Stimulated activated naive CD4-positive, alpha-beta T cell treated with Interleukin-2 at 50 U/mL for 16 hours (primary cell): ENCODE measurements around the gene ALOX15B.

Experiments used
- DNase-seq: peaks from one replicate; lab custom pipeline; 2025; lab: John Stamatoyannopoulos, UW

ALOX15B gene

DNA sequence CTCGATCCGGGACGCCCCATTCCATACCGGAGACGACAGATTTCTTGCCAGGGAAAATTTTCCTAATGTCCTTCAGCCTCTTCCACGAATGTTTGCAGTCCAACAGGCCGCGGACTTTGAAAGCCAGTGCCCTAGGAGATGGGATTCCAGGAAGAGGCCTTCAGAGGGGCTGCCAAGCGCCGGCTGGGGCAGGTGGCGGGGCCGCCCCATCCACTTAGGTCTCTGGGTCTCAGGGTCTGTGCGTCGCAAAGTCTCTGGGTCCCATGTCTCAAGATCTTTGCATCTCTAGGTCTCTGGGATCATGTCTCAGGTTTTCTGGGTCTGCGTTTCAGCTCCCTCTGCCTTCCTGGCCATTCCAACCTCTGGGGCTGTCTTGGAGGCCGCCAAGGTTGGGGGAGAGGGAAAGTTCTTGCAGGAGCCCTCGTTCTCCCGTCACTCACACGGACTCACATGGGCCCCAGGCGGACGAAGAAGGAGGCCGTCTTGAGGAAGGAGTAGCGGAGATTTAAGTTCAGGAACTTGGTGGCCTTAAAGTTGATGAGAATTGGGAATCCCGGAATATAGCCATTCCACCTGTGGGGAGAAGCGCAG is 41.4 kb downstream of the ALOX15B start:
- DNase-seq, result no peak

- no peak for DNase-seq
These were observed 42.0 kb downstream of the ALOX15B start for GRCh38 chr17:8080799-8081219.

- no peak for DNase-seq
These were observed 43.0 kb downstream of the ALOX15B start for GRCh38 chr17:8081876-8082275.

- DNase-seq, result no peak
These were observed 43.4 kb downstream of the ALOX15B start for GRCh38 chr17:8082292-8082691.

DNA sequence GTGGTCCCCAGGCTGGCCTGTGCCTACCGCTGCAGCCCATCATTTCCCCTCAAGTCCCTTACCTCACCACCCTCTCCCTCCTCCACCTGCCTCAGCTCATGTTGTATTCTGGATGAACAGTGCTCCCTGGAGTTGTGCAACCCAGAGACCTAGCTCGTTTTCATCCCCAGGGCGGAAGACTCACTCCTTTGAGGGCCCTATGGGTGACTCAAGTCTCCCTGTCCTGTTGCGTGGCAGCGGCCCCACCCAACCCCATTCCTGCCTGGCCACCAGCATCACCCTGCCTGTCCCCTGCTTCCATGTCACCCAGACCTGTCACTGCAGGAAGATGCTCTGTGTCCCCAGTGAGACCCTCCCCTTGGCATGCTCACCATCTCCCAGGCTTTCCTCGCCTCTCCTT is 45.4 kb downstream of the ALOX15B start:
- DNase-seq, result no peak

DNA sequence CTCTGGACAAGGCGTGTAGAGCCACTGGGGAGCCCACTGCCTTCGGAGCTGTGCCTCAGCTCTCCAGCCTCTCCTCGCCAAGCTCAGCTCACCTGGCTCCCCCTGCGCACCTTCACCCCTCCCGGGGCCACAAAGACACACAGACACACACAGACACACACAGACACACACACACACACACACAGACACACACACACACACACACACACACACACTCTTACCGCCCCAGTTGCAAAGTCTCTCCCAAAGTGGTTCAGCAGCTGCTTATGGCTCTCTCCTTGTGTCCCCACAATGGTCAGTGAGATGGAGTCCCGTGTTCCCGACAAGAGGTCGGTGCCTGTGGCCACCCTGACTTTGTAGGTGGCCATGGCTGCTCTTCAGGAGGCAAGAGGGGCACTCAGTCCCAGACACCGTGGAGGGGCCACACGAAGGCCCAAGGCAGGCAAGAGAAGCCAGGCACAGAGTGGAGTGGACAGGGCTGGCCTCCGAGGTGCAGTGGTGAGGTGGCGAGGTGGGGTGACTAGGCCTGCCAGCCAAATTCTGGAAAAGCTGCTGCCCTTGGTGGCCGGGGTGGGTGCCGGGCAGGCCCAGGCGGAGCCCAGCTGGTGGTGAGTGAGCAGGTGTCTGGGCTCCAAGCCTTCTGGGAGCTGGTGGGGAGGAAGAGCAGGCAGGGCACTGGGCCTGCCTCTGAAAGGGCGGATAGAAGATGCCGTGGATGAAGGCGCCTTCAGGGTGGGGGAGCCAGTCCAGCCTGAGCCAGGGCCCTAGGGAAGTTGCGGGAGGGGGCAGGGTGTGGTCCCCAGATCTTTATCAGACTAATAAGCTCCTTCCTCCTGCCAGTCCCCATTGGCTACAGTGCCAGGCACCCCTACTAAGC is 48.5 kb downstream of the ALOX15B start, which contains the start of gene ALOX12B:
TSS of gene ALOX12B (minus strand) at position 642 of the 877 bp plus-strand sequence. CDS start at position 368, 274 bp downstream.
- DNase-seq, result no peak

DNA sequence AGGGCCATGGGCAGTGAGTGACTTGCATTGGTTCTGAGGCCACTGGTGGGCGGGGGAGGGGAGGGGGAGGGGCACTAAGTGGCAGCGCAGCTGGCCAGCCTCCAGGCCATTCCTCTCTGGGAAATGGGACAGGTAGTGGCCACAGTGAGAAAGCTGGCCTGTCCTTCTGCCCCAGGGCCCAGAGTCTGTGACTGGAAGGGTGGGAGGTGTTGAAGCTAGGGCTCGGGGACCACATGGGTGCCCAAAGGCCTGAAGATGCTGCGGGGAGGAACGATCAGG is 49.0 kb downstream of the ALOX15B start:
- DNase-seq, result no peak

DNA sequence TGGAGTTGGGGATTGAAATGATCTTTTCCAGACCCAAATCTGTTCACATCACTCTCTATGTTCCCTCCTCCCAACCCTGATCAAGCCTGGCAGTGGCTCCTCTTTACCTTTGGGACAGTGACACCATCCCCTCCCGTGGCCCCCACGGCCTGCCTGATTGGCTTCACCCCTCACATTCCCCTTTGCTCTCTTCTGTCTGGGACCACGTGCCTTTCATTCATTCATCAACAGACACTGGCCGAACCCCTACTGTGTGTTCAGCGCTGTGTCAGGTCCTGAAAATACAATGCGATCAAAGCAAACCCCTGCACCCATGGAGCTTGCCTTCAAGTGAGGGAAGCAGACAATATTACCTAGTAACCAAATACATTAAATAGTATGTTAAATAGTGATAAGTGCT is 50.9 kb downstream of the ALOX15B start:
- no peak for DNase-seq

- no peak for DNase-seq
These were observed 52.3 kb downstream of the ALOX15B start for GRCh38 chr17:8091033-8091687.

DNA sequence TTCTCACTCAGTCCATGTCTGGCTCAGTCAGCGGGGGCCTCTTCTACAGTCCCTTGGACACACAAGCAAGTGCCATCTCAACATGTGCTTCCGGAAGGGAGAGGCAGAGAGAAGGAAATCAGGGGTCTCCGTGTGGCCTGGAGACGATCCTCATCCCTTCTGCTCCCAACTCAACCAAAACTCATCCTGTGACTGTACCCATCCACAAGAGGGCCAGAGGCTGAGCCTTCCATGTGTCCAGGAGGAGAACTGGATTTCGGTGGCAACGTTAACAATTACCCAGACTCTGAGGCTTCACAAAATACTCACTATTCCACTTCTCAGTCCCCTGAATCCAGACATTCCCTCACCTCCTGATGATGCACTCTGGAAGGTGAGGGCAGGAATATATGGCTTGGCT is 56.5 kb downstream of the ALOX15B start:
- DNase-seq, result no peak

GRCh38 chr17:8096541-8096940 is 57.7 kb downstream of the ALOX15B start:
- DNase-seq, result no peak
